ENCODE measurements around the gene KLHL29. TPM values are rescaled to one million over a fixed set of nuclear protein-coding genes. Genes with fewer than 3 reads are reported as not detected.

The KLHL29 gene
- total RNA-seq, 1 donor from 2014 or later, result 15.1 TPM

DNA sequence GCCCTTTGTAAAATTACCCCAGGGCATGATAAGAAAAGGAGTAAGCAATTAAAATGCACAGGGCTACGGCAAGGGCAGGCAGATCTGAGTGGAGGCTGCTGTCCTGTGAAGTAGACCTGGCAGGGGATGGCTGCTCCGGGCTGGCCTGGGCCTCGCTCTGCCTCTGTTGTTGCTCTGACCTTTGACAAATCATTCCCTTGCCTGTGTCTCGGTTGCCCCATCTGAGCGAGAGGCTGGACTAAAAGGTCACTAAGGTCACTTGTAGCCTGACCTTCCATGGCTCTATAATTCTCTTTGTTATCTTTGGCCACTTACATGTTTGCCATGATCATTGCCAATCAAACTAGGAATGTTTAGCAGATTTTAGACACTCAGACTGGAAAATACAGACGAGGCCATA, 118.1 kb downstream of the KLHL29 start:
- H3K4me1 ChIP-seq, result peaks cover 37% of the 10 kb centered on the region
- intact Hi-C loops (cut with DNase I), result no loop called here
- no peak for DNase-seq

DNA sequence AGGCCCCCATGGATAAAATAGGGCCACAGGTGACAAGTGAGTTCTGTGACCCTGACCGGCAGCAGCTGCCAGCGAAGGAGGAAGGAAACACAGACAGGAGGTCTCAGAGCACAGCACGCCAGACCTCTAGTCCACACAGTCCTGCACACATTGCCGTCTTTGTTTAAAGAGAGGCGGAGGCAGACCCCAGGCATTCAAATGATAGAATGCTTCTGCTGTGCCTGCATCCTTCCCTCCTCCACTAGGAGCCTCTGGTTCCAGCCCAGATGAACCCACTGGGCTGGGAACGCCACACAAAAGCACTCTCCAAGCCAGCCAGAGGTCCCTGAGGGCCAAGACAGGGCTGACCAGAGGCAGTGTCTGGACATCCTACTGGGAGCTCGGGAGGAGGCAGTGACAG, 118.7 kb downstream of the KLHL29 start:
- no peak for DNase-seq
- Histone ChIP-seq H3K9me3 (no peaks in the 10 kb centered on the region), H3K4me1 (peaks cover 32% of the 10 kb centered on the region), H3K27ac (no peak overlapping the region), H3K36me3 (no peaks in the 10 kb centered on the region), H3K4me3 (no peak overlapping the region), H3K27me3 (no peaks in the 10 kb centered on the region)
- TF ChIP-seq, protein P1, sequence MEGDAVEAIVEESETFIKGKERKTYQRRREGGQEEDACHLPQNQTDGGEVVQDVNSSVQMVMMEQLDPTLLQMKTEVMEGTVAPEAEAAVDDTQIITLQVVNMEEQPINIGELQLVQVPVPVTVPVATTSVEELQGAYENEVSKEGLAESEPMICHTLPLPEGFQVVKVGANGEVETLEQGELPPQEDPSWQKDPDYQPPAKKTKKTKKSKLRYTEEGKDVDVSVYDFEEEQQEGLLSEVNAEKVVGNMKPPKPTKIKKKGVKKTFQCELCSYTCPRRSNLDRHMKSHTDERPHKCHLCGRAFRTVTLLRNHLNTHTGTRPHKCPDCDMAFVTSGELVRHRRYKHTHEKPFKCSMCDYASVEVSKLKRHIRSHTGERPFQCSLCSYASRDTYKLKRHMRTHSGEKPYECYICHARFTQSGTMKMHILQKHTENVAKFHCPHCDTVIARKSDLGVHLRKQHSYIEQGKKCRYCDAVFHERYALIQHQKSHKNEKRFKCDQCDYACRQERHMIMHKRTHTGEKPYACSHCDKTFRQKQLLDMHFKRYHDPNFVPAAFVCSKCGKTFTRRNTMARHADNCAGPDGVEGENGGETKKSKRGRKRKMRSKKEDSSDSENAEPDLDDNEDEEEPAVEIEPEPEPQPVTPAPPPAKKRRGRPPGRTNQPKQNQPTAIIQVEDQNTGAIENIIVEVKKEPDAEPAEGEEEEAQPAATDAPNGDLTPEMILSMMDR (IDR thresholded peaks at IDR 0.05), result no peak
- intact Hi-C loops (cut with DNase I), result no loop called here
- no peak for ATAC-seq

More for the DNA sequence above, 118.1 kb downstream of the KLHL29 start:
- no peak for ATAC-seq
- H3K27ac ChIP-seq, result no peak overlapping the region
- no peaks in the 10 kb centered on the region for H3K9me3 ChIP-seq
- no peaks in the 10 kb centered on the region for H3K27me3 ChIP-seq
- TF ChIP-seq, protein P1 (IDR thresholded peaks at IDR 0.05), result no peak
- H3K36me3 ChIP-seq, result no peaks in the 10 kb centered on the region
- no peak overlapping the region for H3K4me3 ChIP-seq

DNA sequence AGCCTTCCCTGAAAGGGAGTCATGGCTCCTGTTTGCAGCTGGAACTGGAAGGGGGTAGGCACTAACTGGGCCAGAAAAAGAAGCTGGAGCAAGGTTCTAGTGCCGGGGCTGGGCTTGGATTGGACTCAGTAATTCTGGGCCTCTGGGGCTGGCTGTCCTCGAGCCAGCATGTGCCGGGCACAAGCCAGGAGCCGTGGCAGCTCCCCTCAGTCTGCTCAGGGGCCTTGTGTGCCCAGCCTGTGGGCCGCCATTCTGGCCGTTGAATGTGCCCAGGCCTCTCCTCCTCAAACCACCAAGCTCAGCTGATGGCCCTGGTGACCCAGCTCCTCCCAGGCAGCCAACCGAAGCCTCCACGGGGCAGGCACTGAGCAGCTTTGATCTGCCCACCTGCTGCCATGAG, 119.6 kb downstream of the KLHL29 start:
- intact Hi-C loops (cut with DNase I), result no loop called here
- DNase-seq (no peak), ATAC-seq (no peak)
- Histone ChIP-seq H3K27ac (no peak overlapping the region), H3K9me3 (no peaks in the 10 kb centered on the region), H3K4me3 (no peak overlapping the region), H3K4me1 (peaks cover 23% of the 10 kb centered on the region), H3K36me3 (no peaks in the 10 kb centered on the region), H3K27me3 (no peaks in the 10 kb centered on the region)
- TF ChIP-seq, protein P1 (IDR thresholded peaks at IDR 0.05), result no peak

DNA sequence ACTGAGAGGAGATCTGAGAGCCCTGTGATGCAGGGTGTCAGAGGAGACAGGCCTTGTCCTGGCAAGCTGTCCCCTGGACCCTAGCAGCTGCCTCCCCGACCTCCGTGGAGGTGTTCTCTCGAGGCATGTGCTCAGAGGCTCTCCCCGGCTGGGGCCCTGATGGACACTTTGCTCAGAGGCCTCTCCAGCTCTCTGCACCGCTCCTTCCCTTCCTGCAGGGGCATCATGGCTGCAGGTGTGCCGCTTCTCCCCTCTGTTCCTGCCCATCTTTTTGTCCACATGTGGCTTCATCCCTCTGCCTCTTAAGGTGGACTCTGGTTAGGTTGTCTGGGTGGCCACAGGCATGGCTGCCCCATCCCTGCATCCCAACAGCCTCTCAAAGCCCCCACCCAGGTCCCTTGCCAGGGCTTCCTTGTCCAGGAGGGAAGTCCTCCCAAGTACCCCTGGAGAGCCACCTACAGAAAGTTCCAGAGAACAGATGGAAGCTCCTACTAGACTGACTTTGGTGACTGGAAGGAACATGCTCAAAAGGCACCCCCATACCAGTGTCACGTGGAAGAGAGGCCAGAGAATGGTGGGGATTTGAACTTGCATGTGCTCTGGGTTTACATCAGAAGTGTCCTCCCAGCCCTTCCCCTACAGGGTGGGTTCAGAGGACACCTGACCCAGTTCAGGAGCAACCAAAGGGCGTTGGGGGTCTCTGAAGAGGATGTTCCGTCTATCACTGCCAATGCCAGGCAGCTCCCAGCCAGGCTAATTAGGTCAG, 120.4 kb downstream of the KLHL29 start:
- no peak overlapping the region for H3K27ac ChIP-seq

DNA sequence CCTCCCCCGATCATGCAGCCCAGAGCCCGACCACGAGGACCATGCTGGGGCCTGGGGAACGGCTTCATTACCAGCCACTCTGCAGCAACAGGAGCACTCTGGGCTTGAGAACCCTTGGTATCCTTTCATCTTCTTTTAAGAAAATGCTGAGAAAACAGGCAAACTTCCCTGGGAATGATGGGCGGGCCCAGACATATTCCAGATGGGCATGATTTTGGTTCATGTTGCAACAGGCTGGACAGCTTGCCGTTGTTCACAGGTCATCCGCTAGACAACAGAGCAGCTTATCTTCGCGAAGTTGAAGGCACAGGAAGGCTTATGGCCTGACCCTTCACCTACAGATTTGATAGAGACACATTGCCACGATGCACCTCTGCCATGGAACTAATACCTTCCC, 121.0 kb downstream of the KLHL29 start:
- H3K27me3 ChIP-seq, result no peaks in the 10 kb centered on the region
- peak overlapping the region; percentile 31 for H3K27ac ChIP-seq
- intact Hi-C loops (cut with DNase I), result no loop called here

More for the DNA sequence above, 120.4 kb downstream of the KLHL29 start:
- intact Hi-C loops (cut with DNase I), result no loop called here
- Histone ChIP-seq H3K4me1 (peaks cover 22% of the 10 kb centered on the region), H3K27me3 (no peaks in the 10 kb centered on the region), H3K4me3 (no peak overlapping the region), H3K36me3 (no peaks in the 10 kb centered on the region), H3K9me3 (no peaks in the 10 kb centered on the region)
- DNase-seq (no peak), ATAC-seq (no peak)
- TF ChIP-seq, protein P1 (IDR thresholded peaks at IDR 0.05), result no peak

More for the DNA sequence above, 121.0 kb downstream of the KLHL29 start:
- Histone ChIP-seq H3K4me3 (no peak overlapping the region), H3K4me1 (peaks cover 22% of the 10 kb centered on the region), H3K36me3 (no peaks in the 10 kb centered on the region), H3K9me3 (no peaks in the 10 kb centered on the region)
- ATAC-seq (peak; percentile 3), DNase-seq (no peak)
- TF ChIP-seq, protein P1 (IDR thresholded peaks at IDR 0.05), result no peak

All from upper lobe of right lung (tissue), 1 donor.